Activated naive CD8-positive, alpha-beta T cell treated with anti-CD3 and anti-CD28 coated beads, Interleukin-2, amount 10 ng/mL, durations not matched to agents 7 days and 5 days (primary cell): Measurements from ENCODE around the gene ANKRD62. TPM values are rescaled to one million over a fixed set of nuclear protein-coding genes. Genes with fewer than 3 reads are reported as not detected.

ENCODE experiments used
- ATAC-seq: fragments of 150-1000 bp; cut with Tn5 transposase; one replicate; pipeline ENCODE4 v1.10.0; 2021; ENCODE audit warnings: low read depth, moderate library complexity
- POLR2A ChIA-PET: fragments of 350-600 bp; sonication (Branson Sonifier 250); formaldehyde crosslinking; loops from one replicate; lab custom pipeline; 2021; ENCODE audit warnings: antibody characterized with exemption; lab: Charles Lee
- DNase-seq: peaks from one replicate; pipeline ENCODE4 v3.0.0; 2021
- H3K27ac Mint-ChIP-seq: one replicate; pipeline ENCODE4 v1.8.0; 2022; ENCODE audit warnings: mild to moderate bottlenecking, mixed read lengths
- H3K27me3 Mint-ChIP-seq: one replicate; pipeline ENCODE4 v1.8.0; 2022; ENCODE audit warnings: mild to moderate bottlenecking, moderate library complexity, mixed read lengths
- H3K36me3 Mint-ChIP-seq: one replicate; pipeline ENCODE4 v1.8.0; 2021; ENCODE audit warnings: mild to moderate bottlenecking, mixed read lengths
- H3K4me1 Mint-ChIP-seq: one replicate; pipeline ENCODE4 v1.8.0; 2021; ENCODE audit warnings: mixed read lengths
- H3K4me3 Mint-ChIP-seq: one replicate; pipeline ENCODE4 v1.8.0; 2022; ENCODE audit warnings: mild to moderate bottlenecking, moderate library complexity, mixed read lengths
- H3K9me3 Mint-ChIP-seq: one replicate; pipeline ENCODE4 v1.8.0; 2021; ENCODE audit warnings: mixed read lengths
- total RNA-seq, 2 experiments: library from RNA; stranded (reverse); gene quantifications; one replicate each; pipeline ENCODE4 v1.2.3, GENCODE V29; 2021

The ANKRD62 gene
- not detected for total RNA-seq

DNA sequence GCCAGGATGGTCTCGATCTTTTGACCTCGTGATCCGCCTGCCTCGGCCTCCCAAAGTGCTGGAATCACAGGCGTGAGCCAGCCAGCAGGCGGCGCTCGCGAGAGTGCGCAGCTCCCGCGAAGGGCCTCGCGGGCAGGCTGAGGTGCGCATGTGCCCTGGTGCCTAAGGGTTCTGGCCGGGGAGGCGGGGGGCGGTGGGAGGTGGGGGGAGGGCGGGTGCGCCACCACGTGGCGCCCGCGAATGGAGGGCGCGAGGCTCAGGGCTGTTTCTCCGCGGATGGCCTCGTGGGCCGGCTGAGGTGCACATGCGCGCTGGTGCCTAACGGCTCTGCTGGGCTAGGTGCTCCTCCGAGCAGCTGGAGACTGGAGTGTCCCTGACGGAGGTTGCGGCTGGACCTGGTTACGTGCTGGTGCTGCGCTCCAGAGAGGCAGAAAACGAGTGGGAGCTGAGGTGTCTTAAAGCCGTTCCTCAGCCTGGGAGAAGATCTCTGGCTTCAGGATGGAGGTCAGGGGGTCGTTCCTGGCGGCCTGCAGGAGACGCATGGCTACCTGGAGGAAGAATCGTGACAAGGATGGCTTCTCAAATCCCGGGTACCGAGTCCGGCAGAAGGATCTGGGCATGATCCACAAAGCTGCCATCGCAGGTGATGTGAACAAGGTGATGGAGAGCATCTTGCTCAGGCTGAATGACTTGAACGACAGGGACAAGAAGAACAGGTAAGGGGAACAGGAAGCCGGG lies at the start of gene ANKRD62:
Gene ANKRD62 (plus strand): TSS at position 324 of the 738 bp plus-strand sequence. CDS start 175 bp downstream, at position 499.
- peaks cover 3% of the 10 kb centered on the region for H3K9me3 Mint-ChIP-seq
- DNase-seq (no peak), ATAC-seq (no peak)
- H3K27me3 Mint-ChIP-seq = peaks cover 11% of the 10 kb centered on the region
- H3K27ac Mint-ChIP-seq = no peak within 1 kb of the TSS
- POLR2A ChIA-PET = no interaction called here
- no peaks in the 10 kb centered on the region for H3K4me1 Mint-ChIP-seq
- no peak within 1 kb of the TSS for H3K4me3 Mint-ChIP-seq
- H3K36me3 Mint-ChIP-seq = no peaks in the 10 kb centered on the region

DNA sequence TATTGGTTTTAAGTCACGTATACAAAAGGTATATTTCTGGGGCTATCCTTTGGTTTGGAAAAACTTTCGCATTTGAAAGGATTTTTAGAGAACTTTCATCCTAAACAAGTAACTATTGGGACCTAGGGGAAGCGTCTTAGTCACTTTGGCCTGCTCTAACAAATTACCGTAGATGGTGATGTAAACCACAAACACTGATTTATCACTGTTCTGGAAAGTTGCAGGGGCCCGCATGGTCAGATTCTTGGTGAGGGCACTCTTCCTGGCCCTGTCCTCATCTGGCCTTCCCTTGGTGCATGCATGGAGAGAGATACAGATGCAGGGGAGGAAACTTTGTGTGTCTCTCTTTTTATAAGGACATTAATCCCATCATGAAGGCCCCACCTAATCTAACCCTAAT lies 49.1 kb upstream of the ANKRD62 start:
- ATAC-seq (no peak), DNase-seq (no peak)
- Mint-ChIP-seq H3K27ac (no peak overlapping the region), H3K36me3 (no peaks in the 10 kb centered on the region), H3K27me3 (peaks cover 8% of the 10 kb centered on the region), H3K9me3 (no peaks in the 10 kb centered on the region), H3K4me3 (no peak overlapping the region), H3K4me1 (no peaks in the 10 kb centered on the region)
- POLR2A ChIA-PET = no interaction called here

DNA sequence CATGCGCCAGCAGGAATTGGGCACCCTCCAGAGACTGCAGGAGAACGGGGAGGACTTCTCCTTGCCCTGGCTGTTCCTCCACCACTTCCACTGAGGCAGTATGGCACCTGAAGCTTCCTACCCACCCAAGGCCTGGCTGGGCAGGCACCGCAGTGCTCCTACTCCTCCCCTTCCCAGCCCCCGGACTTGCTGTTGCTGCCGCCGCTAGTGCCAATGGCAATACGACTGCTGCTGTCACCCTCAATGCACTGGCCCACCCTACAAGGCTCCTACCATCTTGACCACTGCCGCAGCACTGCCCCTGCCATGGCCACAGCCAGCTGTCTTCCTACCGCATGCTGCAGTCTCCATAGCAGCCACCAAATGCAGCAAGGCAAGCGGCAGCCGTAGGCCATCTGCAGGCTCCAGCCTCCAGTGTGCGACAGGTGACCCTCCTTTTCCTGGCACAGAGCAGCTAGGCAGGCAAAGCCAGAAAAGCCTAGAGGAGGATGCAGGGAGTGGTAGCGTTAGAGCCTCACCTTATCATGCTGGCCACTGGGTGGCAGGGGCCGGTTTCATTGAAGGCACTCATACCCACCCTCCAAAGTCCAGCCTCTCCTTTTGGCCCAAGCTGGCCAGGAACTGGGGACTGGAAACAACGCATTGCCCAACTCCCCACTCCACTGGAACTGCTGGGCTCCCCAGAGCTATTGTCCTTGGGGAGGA lies 47.4 kb upstream of the ANKRD62 start:
- Mint-ChIP-seq H3K4me1 (no peaks in the 10 kb centered on the region), H3K4me3 (no peak overlapping the region), H3K36me3 (no peaks in the 10 kb centered on the region), H3K9me3 (no peaks in the 10 kb centered on the region), H3K27ac (no peak overlapping the region), H3K27me3 (peaks cover 2% of the 10 kb centered on the region)
- ATAC-seq = no peak
- no peak for DNase-seq
- POLR2A ChIA-PET = no interaction called here

DNA sequence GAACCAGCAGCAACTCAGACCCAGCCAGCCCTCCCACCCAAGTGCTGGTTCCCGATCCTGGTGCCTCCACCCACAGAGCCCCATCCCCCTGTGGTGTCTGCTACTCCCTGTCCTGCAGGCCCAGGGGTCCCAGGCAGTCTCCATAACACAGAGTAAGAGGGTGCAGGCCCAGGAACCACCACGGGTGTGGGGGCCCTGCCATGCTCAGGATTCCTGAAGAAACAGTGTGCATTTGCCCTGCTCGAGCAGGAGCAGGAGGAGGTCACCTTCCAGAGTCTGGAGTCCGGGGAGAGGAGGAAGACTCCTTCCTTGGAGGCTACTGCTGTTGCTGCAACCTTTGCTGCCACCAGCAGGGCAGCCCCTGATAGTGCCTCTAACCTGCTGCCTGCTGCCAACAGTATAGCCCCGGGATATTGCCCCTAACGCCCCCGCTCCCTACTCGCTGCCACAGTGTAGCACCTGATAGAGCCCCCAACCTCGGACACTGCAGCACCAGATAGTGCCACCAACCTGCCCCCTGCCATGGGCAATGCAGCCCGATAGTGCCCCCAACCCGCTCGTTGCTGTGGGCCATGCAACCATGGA lies 46.8 kb upstream of the ANKRD62 start:
- ATAC-seq (no peak), DNase-seq (no peak)
- no peaks in the 10 kb centered on the region for H3K36me3 Mint-ChIP-seq
- no peaks in the 10 kb centered on the region for H3K4me1 Mint-ChIP-seq
- no peaks in the 10 kb centered on the region for H3K27me3 Mint-ChIP-seq
- POLR2A ChIA-PET = no interaction called here
- no peak overlapping the region for H3K4me3 Mint-ChIP-seq
- H3K27ac Mint-ChIP-seq = no peak overlapping the region
- no peaks in the 10 kb centered on the region for H3K9me3 Mint-ChIP-seq

DNA sequence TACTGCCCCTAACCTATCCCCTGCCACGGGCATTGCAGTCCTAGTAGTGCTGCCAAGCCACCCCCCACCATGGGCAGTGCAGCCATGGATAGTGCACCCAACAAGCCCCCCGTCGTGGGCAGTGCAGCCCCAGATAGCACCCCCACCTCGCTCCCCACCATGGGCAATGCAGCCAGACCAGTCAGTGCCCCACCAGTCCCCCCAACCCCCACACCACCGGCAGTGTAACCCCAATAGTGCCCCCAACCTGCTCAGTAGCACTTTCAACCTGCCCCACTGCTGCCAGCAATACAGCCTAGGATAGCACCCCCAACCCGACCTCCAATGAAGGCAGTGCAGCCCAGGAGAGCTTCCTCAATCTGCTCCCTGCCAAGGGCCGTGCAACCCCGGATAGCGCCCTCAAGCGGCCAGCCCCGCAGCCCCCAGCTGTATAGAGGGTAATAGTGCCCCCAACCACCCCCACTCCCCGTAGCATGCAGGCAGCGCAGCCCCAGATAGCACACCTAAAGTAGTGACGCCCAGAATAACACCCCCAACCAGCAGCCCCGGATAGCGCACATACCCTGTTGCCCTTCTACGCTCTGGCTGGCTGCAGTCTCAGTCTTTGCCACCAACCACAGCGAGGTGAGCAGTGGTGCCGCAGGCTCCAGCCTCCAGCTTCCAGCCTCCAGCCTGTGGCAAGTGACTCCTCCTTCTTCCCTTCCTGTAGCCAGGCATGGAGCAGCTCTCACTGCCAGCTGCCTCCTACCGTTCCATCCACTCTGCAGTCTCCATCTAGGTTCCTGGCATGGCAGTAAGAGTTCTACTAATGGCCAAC lies 45.4 kb upstream of the ANKRD62 start:
- no peaks in the 10 kb centered on the region for H3K9me3 Mint-ChIP-seq
- H3K27ac Mint-ChIP-seq = no peak overlapping the region
- H3K4me3 Mint-ChIP-seq = no peak overlapping the region

DNA sequence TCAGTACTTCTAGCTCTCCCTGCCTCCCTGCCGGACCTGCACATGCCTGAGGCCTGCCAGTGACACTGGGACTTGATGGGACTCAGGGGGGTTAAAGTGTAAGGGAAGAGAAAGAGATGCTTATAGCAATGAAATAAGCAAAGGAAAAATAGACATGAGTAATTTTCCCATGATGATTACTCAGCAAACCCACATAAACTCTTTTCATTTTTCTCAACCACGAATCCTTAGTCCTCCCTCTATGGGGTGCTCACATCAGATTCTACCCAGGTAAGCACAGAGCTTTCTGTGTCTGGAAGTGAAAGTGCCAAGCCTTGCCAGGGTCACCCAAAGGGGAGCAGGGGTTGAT lies 44.8 kb upstream of the ANKRD62 start:
- DNase-seq = no peak
- no peak for ATAC-seq
- H3K4me1 Mint-ChIP-seq = no peaks in the 10 kb centered on the region
- POLR2A ChIA-PET = no interaction called here
- H3K27me3 Mint-ChIP-seq = peaks cover 8% of the 10 kb centered on the region
- no peaks in the 10 kb centered on the region for H3K9me3 Mint-ChIP-seq
- H3K4me3 Mint-ChIP-seq = no peak overlapping the region
- no peaks in the 10 kb centered on the region for H3K36me3 Mint-ChIP-seq
- H3K27ac Mint-ChIP-seq = no peak overlapping the region

More for the DNA sequence above, 45.4 kb upstream of the ANKRD62 start:
- Mint-ChIP-seq H3K36me3 (no peaks in the 10 kb centered on the region), H3K27me3 (peaks cover 8% of the 10 kb centered on the region), H3K4me1 (no peaks in the 10 kb centered on the region)
- no peak for ATAC-seq
- POLR2A ChIA-PET = no interaction called here
- no peak for DNase-seq

DNA sequence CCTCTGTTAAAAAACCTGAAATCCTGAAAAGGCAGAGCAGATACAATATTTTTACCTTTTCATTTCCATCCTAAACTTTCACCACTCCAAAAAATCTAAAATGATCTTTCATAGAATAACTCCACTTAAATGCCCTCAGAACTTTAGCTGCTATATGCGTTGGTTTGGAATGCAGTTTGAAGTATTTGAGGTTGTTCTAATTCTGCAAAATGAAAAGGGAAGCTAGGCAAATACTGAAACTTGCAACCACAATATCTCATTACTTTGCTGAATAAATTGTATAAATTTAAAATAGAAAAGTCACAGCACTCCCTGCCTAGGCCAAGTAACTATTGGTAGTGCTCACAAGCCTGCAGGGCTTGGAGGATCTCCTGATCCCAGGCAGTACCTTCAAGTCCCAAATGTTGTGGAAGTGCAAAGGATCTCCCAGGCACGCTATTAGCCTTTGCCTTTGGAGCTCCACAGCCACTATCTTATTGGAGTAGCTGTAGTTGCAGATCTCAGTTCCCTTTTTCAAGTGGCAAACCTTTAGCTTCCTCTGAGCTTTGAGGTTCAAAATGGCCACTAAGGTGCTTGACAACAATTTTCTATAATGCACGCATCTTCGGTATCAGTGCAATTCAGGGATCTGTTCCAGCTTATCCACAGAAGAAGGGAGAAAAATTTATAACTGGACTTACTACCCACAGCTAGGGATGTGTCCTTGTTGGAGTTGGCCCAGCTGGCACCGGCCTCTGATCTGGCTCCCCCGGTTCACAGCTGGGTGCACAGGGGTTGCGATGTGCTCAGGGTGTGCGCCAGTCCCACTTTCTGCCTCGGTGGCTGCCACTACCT lies 43.4 kb upstream of the ANKRD62 start:
- Mint-ChIP-seq H3K36me3 (no peaks in the 10 kb centered on the region), H3K4me1 (no peaks in the 10 kb centered on the region), H3K27me3 (peaks cover 8% of the 10 kb centered on the region), H3K27ac (no peak overlapping the region), H3K9me3 (no peaks in the 10 kb centered on the region), H3K4me3 (no peak overlapping the region)
- ATAC-seq = no peak
- no peak for DNase-seq
- POLR2A ChIA-PET = no interaction called here

DNA sequence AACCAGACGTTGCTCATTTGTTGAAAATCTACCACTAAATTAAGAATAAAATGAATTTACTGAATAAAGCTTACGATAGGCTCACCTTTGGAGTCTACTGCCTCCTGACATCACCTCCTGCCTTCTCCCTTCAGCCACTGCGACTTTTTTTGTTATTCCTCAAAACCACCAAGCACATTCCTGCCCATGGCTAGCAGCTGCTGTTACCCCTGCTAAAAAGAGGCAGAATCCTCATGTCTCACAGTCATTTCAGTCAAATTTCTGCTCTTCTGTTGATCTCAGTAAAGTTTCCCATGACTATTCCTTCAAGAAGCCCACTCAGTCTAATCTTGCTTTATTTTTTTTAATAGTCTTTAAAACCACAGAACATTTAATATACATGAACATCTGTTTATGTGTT lies 40.8 kb upstream of the ANKRD62 start:
- POLR2A ChIA-PET = no interaction called here
- ATAC-seq (no peak), DNase-seq (no peak)
- Mint-ChIP-seq H3K27me3 (peaks cover 8% of the 10 kb centered on the region), H3K4me1 (no peaks in the 10 kb centered on the region), H3K4me3 (no peak overlapping the region), H3K9me3 (no peaks in the 10 kb centered on the region), H3K27ac (no peak overlapping the region), H3K36me3 (no peaks in the 10 kb centered on the region)

DNA sequence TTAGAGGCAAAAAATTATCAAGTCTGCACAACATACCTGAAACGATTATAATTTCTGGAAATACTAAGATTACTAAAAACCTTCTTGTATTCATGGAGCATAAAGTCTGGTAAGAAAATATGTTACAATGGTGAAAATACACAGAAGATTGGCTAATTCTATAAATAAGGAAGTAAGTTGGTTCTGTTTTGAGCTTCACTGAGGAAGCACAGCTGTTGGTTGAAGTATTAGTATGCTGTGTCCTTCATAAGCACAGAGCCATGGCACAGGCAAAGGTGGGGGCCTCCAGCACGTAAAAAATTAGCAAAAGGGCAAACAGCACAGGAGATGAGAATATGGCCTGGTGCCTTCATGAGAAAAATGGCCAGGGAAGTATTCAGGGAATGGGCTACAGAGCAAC lies 40.4 kb upstream of the ANKRD62 start:
- Mint-ChIP-seq H3K36me3 (no peaks in the 10 kb centered on the region), H3K4me1 (no peaks in the 10 kb centered on the region), H3K27me3 (peaks cover 8% of the 10 kb centered on the region), H3K27ac (no peak overlapping the region), H3K9me3 (no peaks in the 10 kb centered on the region), H3K4me3 (no peak overlapping the region)
- DNase-seq (no peak), ATAC-seq (no peak)
- POLR2A ChIA-PET = no interaction called here

DNA sequence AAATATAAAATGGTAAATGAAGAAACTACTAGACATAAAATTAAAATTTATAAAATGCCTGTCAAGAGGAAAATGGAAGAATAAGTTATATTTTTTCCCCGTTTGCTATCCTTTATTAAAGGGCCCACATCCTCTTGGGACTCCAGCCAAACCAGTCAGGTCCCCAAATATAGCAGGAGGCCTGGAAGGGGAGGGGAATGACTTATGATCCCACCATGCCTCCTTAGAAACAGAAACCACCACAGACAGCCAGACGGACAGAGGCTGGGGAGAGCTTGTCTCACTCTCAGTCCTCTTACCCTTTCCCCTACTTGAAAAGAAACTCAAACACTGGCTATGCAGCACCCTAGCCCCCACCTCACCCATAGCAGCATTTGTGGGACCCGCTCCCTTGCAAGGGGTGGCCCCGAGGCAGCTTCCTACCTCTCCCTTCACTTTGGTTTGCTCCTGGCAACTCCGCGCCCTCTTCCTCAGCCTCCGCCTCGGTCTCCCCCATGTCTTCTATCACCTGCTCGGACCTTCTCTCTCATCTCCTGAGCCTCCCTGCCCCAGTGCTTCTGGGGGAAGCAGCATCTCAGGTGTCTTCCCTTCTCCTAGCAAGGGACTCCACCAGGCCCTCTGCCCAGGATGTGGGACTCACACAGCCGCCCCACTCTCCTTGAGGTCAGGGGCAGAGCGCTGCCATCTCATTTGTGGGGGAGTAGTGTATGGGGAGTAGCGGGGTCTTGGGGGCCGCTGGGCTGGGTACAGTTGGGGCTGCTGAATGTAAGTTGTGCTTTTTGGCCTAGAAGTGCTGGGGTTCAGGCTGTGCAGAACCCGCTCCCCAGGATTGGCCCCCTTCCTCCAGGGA lies 37.4 kb upstream of the ANKRD62 start:
- H3K36me3 Mint-ChIP-seq = no peaks in the 10 kb centered on the region
- POLR2A ChIA-PET = no interaction called here
- no peaks in the 10 kb centered on the region for H3K9me3 Mint-ChIP-seq
- no peak for DNase-seq
- H3K4me3 Mint-ChIP-seq = no peak overlapping the region
- peaks cover 8% of the 10 kb centered on the region for H3K27me3 Mint-ChIP-seq
- no peaks in the 10 kb centered on the region for H3K4me1 Mint-ChIP-seq
- ATAC-seq = no peak
- no peak overlapping the region for H3K27ac Mint-ChIP-seq

DNA sequence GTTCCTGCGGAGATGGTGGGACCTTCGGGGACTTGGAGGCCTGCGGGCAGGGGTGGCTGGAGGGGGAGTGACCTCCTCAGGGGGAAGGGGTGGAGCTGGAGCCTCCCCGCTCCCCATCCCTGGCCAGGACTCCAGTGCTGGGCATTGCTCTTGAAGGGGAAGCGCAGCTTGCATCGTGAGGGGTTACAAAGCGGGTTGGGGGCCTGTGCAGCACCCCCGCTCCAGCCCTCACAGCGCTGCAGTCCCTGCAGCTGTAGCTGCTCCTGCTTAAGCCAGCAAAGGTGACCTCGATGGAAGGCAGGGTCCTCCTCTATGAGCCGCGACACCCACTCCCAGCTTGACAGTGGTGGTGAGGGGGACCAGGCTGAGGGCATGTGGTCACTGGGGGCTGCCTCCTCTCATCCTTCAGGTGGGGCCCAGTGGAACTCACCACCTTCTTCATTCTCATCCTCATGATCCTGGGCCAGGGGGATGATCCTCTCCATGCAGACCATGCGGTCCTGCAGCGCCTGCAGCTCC lies 36.7 kb upstream of the ANKRD62 start:
- POLR2A ChIA-PET = no interaction called here
- Mint-ChIP-seq H3K9me3 (no peaks in the 10 kb centered on the region), H3K27ac (no peak overlapping the region), H3K27me3 (peaks cover 8% of the 10 kb centered on the region), H3K4me1 (no peaks in the 10 kb centered on the region), H3K4me3 (no peak overlapping the region), H3K36me3 (no peaks in the 10 kb centered on the region)
- ATAC-seq = no peak
- no peak for DNase-seq

DNA sequence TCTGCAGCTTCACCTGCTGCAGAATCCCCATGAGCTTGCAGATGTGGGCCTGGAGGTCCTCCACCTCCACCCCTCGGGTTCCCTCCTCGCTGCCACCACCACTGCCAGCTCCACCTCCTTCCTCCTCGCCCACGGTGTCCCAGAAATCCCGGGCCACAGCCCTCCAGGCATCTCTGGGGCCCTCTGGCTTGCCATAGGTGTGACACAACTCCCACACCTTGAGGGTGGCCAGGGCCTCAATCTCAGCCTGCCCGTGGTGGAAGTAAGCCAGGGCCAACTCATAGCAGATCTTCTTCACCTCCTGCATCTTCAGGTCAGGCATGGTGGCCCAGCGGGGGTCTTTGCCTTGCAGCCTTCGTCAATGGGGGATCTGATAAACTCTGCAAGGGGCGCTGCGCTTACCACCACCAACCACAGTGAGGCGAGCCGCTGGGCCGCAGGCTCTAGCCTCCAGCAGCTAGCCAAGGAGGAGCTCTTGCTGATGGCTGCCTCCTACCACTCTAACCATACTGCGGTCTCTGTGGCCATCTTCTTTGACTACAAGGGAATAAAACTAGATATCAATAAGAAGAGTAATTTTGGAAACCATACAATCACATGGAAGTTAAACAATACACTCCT lies 36.1 kb upstream of the ANKRD62 start:
- POLR2A ChIA-PET = no interaction called here
- H3K4me1 Mint-ChIP-seq = no peaks in the 10 kb centered on the region
- no peak for ATAC-seq
- H3K4me3 Mint-ChIP-seq = no peak overlapping the region
- no peak overlapping the region for H3K27ac Mint-ChIP-seq
- H3K9me3 Mint-ChIP-seq = no peaks in the 10 kb centered on the region
- no peaks in the 10 kb centered on the region for H3K36me3 Mint-ChIP-seq
- no peak for DNase-seq
- peaks cover 6% of the 10 kb centered on the region for H3K27me3 Mint-ChIP-seq
